DOHH2 (cell line): Measurements from ENCODE around the gene CARMIL1.

Experiments
- H3F3A ChIP-seq: fragments of 200-600 bp; sonication (generic), shearing (Covaris generic); 2 replicates; pipeline ENCODE4 v1.6.0; 2016; ENCODE audit warnings: antibody characterized with exemption, mild to moderate bottlenecking; ENCODE audit not compliant: control insufficient read depth, insufficient read depth
- H3K27ac ChIP-seq: fragments of 200-600 bp; sonication (generic); 2 replicates; pipeline ENCODE4 v1.5.1; 2014; ENCODE audit warnings: low read depth, mild to moderate bottlenecking, low read length, moderate library complexity
- H3K27me3 ChIP-seq: fragments of 200-600 bp; sonication (generic); 2 replicates; pipeline ENCODE4 v1.6.1; 2014; ENCODE audit warnings: mild to moderate bottlenecking, low read length, mixed read lengths; ENCODE audit not compliant: control insufficient read depth
- H3K36me3 ChIP-seq: fragments of 200-600 bp; sonication (generic); 2 replicates; pipeline ENCODE4 v1.6.1; 2014; ENCODE audit warnings: mild to moderate bottlenecking, low read length, moderate library complexity, mixed read lengths; ENCODE audit not compliant: control insufficient read depth
- H3K4me1 ChIP-seq: fragments of 200-600 bp; sonication (generic); 2 replicates; pipeline ENCODE4 v1.6.1; 2014; ENCODE audit warnings: mild to moderate bottlenecking, low read length, mixed read lengths; ENCODE audit not compliant: control insufficient read depth
- H3K4me2 ChIP-seq: fragments of 200-600 bp; sonication (generic); 2 replicates; pipeline ENCODE4 v1.6.0; 2014; ENCODE audit warnings: mild to moderate bottlenecking, low read length, moderate library complexity
- H3K4me3 ChIP-seq: fragments of 200-600 bp; sonication (generic); 2 replicates; pipeline ENCODE4 v1.5.1; 2014; ENCODE audit warnings: mild to moderate bottlenecking, low read length, mixed read lengths
- H3K79me2 ChIP-seq: fragments of 200-600 bp; sonication (generic); 2 replicates; pipeline ENCODE4 v1.6.1; 2014; ENCODE audit warnings: mild to moderate bottlenecking, low read length, mixed read lengths; ENCODE audit not compliant: control insufficient read depth
- H3K9me2 ChIP-seq: fragments of 200-600 bp; sonication (generic); replicated peaks from 2 replicates; pipeline ENCODE4 v1.6.1; 2014; ENCODE audit warnings: mild to moderate bottlenecking, low read length, mixed read lengths; ENCODE audit not compliant: control insufficient read depth
- H3K9me3 ChIP-seq: fragments of 200-600 bp; sonication (generic); 2 replicates; pipeline ENCODE4 v1.6.1; 2014; ENCODE audit warnings: antibody characterized with exemption, low read length, mixed read lengths; ENCODE audit not compliant: control insufficient read depth, insufficient read depth
- H4K20me1 ChIP-seq: fragments of 200-600 bp; sonication (generic); 2 replicates; pipeline ENCODE4 v1.6.0; 2014; ENCODE audit warnings: low read depth, mild to moderate bottlenecking, antibody characterized with exemption, low read length, moderate library complexity; ENCODE audit not compliant: control insufficient read depth, insufficient read depth
- CTCF ChIP-seq: fragments of 200-600 bp; sonication (generic); IDR thresholded peaks from one replicate; pipeline ENCODE4 v1.5.1; 2014; ENCODE audit warnings: antibody characterized with exemption, mild to moderate bottlenecking, low read depth, low read length; ENCODE audit not compliant: poor library complexity, severe bottlenecking
- EZH2phosphoT487 ChIP-seq: fragments of 200-600 bp; sonication (generic); IDR thresholded peaks from 2 replicates; pipeline ENCODE4 v1.6.1; 2017; ENCODE audit warnings: borderline replicate concordance, mild to moderate bottlenecking, antibody characterized with exemption, low read length, moderate library complexity, mixed read lengths

CARMIL1 gene

GRCh38 chr6:25497383-25498040 lies 218.3 kb downstream of the CARMIL1 start:
- TF ChIP-seq CTCF = no peak
- no peak for TF ChIP-seq EZH2phosphoT487
- Histone ChIP-seq H3K4me2 (no peak overlapping the region), H3K4me3 (no peak overlapping the region), H3K9me2 (no peaks in the 10 kb centered on the region), H3K27ac (no peak overlapping the region), H3F3A (no peaks in the 10 kb centered on the region), H3K27me3 (no peaks in the 10 kb centered on the region), H3K9me3 (no peaks in the 10 kb centered on the region), H3K4me1 (no peaks in the 10 kb centered on the region), H4K20me1 (no peaks in the 10 kb centered on the region), H3K79me2 (no peaks in the 10 kb centered on the region), H3K36me3 (no peaks in the 10 kb centered on the region)

DNA sequence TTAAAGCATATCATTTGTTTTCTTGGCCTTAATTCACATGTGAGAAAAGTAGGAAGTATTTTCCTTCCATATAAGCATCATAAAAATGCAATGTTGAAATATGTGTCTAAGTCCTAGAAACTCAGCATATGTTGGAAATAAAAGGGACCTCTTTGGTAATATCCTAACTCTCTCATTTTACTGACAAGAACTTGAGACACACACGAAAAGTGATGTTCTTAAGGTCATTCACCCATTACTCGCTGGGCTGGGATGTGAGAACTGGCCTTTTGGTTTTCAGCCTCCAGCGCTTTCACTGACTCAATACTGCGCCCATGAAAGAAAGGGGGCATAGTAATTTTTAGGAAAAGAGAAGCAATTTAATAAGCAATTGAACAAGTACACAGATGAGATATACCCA lies 219.3 kb downstream of the CARMIL1 start:
- TF ChIP-seq CTCF (no peak), EZH2phosphoT487 (no peak)
- no peaks in the 10 kb centered on the region for H4K20me1 ChIP-seq
- H3K4me1 ChIP-seq = no peaks in the 10 kb centered on the region
- no peaks in the 10 kb centered on the region for H3K79me2 ChIP-seq
- H3K4me2 ChIP-seq = no peak overlapping the region
- H3K4me3 ChIP-seq = no peak overlapping the region
- no peaks in the 10 kb centered on the region for H3K9me3 ChIP-seq
- no peaks in the 10 kb centered on the region for H3K9me2 ChIP-seq
- no peak overlapping the region for H3K27ac ChIP-seq
- no peaks in the 10 kb centered on the region for H3K27me3 ChIP-seq
- no peaks in the 10 kb centered on the region for H3K36me3 ChIP-seq
- H3F3A ChIP-seq = no peaks in the 10 kb centered on the region

- H3K79me2 ChIP-seq = no peaks in the 10 kb centered on the region
- H3K9me2 ChIP-seq = no peaks in the 10 kb centered on the region
- no peaks in the 10 kb centered on the region for H3K27me3 ChIP-seq
- no peaks in the 10 kb centered on the region for H3K4me1 ChIP-seq
- no peak overlapping the region for H3K4me3 ChIP-seq
- no peaks in the 10 kb centered on the region for H4K20me1 ChIP-seq
- H3F3A ChIP-seq = no peaks in the 10 kb centered on the region
- TF ChIP-seq EZH2phosphoT487 = no peak
- TF ChIP-seq CTCF = no peak
- no peaks in the 10 kb centered on the region for H3K36me3 ChIP-seq
- H3K27ac ChIP-seq = no peak overlapping the region
- H3K4me2 ChIP-seq = no peak overlapping the region
- no peaks in the 10 kb centered on the region for H3K9me3 ChIP-seq
These were observed 220.6 kb downstream of the CARMIL1 start for GRCh38 chr6:25499615-25500235.
